Activated CD4-positive, alpha-beta T cell treated with anti-CD3 and anti-CD28 coated beads, Interleukin-2, amount 50 U/mL, for 1 hour (primary cell): Measurements from ENCODE around the gene SDHC.

Experiments
- DNase-seq: peaks from one replicate; pipeline ENCODE4 v3.0.0-alpha.2; 2020

Gene SDHC, protein sequence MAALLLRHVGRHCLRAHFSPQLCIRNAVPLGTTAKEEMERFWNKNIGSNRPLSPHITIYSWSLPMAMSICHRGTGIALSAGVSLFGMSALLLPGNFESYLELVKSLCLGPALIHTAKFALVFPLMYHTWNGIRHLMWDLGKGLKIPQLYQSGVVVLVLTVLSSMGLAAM

DNA sequence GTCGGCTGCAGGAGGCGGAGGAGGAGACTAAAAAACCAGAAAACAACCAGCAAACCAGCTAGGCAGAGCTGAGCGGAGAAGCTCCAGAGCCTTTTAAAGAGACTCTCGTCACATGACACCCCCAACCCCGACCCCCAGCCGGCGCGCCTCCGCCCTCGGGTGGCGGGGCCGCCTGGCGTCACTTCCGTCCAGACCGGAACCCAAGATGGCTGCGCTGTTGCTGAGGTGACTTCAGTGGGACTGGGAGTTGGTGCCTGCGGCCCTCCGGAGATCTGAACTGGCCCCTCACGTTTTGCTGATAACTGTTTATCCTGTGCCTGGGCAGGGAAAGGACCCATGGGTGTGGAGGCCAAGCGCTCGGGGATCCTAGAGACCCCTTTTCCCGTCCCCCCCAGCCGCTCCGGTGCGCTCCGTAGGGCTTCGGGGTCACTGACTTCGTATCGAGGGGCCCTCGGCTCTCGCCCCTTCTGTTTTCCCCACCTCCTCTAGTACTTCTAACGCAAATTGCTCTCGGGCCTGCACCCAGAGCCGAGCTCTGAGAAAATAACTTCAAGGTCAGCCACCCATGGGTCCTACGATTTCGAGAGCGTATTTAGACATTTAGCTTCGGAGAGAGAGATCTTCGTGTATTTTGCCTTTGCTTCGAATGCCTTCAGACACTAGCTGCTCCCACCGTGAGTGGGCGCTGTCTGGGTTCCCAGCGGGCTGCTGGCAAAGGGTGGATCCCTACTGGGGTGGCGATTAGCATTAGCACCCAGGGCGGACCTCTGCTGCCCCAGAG lies at the start of gene SDHC:
TSS of gene SDHC (plus strand) at position 181 of the 781 bp plus-strand sequence. CDS start at position 206, 25 bp downstream.
- DNase-seq, result peak; percentile 90

DNA sequence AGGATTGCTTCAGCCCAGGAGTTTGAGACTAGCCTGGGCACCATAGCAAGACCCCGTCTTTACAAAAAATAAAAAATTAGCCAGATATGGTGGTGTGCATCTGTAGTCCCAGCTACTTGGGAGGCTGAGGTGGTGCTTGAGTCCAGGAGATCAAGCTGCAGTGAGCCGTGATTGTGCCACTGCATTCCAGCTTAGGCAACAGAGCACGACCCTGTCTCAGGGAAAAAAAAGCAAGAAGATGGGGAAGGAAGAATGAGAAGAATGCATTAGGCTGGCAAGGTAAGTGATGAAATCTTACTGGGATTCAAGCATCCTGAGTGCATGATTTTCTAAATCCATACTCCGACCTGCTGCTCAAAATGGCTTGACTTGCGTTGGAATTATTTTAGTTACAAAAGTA lies 48.9 kb upstream of the SDHC start:
- DNase-seq, result no peak

DNA sequence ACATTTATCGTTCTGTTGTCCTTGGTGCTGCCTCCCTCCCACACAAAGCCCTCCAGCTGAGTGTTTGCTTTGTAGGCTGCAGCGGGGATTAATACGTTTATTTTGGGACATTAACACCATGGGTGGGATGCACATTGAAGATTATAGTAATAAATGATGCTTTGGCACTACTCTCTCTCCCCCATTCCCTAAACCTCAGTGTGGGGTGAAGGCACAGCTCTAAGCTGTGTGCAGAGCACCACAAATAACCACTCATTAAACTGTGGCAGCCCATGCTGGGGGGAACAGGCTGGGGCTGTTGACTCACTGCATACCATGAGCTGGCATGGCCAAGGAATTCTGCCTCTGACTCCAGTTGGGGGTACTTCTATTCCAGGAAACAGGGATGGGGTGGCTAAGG lies 48.0 kb upstream of the SDHC start:
- no peak for DNase-seq

DNA sequence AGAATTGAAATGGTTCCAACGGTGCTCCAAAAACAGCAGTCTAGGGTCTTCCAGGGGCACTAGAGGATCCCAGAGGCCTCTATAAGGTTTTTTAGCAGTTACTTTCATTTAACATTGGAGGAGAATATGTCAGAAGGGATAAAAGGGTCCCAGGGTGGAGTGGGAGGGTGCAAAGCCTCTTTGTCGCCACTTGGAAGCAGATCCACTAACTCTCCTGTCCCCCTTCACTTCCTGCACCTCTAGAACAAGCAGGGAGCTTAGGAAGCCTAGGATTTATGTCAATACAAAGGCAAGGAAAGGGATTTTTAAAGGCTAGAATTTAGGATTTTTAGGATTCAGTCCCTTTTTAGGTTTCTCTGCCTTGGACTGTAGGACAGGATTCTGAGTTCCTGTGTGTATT lies 47.3 kb upstream of the SDHC start:
- no peak for DNase-seq

DNA sequence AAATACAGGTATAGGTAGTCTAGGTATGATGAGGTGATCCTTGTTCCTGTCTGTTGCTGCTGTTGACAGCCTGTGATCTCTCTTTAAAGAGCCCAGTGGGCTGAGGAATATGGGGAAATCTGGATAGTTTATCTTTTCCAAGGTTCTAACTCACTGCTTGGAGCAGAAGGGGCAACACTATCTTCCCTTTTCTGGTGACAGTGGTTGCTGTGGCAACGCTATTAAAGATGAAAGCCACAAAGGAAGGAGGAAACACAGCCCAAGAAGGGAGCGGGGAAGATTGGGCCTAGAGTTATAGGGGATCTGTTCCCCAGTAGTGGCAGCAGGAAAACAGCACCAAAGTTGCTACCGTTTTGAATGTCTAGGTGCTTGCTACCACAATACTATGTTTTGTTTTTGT lies 46.9 kb upstream of the SDHC start:
- no peak for DNase-seq

DNA sequence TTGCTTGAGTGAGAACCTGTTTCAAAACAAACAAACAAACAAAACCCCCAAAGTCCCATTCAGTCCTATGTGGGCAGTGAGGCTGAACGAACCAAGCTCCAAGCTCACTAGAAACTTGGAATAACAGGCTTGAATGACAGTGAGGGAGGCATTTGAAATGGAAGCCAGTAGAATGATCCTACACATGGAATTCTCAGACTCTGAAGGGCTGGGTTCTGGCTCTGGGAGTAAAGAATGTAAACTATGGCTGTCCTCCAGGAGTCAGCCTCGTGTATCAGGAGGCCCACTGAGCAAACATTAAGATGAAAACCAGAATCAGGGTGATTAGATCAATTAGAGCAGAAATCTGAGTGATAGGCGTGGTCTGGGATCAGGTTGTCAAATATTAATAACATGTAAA lies 40.8 kb upstream of the SDHC start:
- no peak for DNase-seq

DNA sequence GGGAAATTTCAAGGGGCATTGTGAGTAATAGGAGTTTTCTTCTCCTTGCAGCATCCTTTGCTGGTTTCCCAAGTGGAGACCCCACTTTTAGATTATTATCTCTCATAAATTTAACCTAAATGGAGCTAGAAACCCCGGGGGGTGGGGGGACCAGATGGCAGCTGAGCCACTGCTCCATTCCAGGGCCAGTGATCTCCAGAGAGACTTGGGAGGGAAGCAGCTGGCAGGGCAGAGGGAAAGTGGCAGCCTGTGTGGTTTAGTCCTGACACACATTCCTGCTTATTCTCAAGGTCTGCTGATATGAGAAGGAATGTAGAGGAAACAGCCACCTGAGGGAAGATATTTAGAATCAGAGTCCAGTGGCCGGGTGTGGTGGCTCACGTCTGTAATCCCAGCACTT lies 39.3 kb upstream of the SDHC start:
- DNase-seq, result no peak

DNA sequence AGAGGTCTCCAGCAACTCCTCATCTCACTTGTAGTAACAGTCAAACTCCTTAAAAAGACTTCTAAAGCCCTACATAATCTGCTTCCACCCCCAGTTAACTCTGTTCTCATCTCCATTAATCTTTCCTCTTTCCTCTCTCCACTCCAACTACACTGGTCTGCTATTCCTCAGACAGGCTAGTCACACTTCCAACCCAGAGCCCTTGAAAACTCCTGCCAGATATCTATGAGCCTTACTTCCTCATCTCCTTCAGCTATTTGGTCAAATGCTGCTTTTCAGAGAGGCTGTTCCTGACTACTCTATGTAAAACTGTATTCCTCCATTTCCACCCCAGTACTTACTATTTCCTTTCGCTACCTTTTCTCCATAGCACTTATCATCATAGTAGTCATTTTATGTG lies 31.2 kb upstream of the SDHC start:
- DNase-seq, result no peak

DNA sequence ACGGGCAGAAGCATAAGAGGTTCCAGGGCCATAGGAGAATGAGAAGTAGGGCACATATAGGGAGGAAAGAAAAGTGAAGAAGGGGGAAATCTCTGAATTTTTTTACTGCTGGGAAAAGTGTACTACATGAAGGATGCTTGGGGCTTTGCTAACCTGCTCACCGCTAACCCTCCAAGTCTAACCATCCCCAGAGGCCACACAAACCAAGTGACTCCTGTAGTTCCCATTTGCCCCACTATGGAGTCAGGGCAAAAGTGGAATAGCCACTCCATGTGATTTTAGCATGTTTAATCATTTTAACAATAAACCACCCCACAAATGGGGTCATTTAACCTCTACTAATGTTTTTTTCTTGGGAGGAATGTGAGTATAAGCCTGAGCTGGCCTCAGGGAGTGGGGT lies 29.1 kb upstream of the SDHC start:
- no peak for DNase-seq

DNA sequence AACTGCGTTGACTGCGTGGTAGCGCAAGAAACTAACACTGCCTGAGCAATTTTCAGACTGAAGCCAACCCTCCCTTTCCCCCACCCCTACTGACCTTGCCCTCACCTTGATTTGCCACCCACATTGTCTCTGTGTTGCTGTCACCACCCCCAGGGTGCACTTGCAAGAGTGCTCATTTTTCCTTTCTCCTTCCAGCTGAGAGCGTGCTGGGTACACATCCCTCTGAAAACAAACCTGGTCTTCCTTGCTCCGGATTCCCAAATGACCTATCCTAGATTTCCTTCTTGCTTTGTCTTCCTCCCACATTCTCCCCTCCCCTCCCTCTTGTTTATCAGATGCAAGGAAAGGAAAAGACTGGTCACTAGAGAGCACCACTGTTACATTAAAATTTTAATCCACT lies 28.7 kb upstream of the SDHC start:
- DNase-seq, result no peak

DNA sequence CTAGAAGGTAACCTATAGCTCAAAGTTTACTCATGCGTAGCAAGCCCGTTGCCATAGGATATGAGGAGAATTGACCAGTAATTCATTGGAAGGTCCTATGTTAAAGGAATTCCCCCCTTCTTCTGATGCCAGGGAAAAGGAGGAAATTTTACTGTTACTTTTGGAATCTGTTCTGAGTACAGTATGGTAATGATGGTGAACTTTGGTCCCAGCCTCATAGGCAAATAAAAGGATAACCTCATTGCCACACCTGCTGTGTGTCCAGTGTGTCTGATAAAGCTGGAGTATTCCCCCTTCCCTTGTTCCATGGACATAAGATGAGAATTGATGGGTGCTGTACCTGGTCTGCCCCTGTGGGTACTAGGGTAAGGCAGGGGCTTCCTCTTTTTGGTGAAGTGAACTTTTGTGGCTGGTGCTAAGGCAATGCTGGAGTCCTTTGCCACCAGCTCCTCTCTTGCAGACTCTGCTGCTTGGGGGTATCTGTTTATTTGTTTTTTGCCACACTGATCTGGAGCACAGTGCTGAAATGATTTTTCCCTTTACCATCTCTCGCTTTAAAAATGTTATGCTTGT lies 26.6 kb upstream of the SDHC start:
- DNase-seq, result no peak

DNA sequence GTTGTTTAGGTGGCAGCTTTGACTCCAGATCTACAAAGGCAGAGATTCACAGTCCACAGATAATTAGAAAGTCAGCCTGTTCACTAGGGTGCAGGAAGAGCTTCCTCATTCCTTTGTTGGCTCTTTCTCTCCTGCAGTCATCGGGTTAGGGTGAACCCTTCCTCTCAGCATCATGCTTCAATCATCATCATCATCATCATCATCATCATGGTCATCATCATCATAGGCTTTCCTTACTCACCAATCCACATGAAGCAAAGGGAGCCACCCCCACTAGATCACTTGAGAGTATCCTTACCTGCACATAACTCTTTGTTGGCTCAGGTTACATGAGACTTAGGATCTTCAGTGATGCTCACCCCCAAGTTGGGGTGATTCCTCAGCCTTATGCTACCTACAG lies 23.4 kb upstream of the SDHC start:
- no peak for DNase-seq

DNA sequence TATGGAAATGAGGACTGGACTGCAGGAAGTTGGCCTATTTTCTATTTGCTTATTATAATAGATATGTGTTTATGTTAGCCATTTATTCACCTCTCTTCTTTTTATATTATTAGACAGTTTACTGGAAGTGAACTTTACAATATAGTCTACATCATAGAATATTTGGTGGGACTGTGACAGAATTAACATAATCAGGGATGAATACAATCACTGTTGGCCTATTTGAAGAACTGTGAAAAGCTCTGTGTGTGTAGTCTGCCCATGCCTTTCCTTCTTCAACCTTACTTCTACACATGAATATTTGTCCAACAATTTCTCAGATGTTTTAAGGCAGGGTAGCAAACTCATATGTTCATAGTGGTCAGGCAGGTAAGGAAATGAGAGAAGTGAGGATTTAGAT lies 16.8 kb upstream of the SDHC start:
- no peak for DNase-seq

DNA sequence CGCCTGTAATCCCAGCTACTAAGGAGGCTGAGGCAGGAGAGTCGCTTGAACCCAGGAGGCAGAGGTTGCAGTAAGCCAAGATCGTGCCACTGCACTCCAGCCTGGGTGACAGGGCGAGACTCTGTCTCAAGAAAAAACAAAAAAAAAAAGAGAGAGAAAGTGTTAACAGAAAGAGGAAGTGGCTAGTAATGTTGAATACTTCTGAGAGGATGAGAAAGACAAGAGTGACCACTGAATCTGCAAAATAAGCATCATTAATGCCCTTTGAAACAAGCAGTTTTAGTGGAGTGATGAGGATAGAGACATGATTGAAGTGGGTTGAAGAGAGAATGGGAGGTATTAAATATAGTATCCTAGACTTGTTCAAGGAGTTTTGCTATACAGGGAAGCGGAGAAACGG lies 16.1 kb upstream of the SDHC start:
- DNase-seq, result no peak

DNA sequence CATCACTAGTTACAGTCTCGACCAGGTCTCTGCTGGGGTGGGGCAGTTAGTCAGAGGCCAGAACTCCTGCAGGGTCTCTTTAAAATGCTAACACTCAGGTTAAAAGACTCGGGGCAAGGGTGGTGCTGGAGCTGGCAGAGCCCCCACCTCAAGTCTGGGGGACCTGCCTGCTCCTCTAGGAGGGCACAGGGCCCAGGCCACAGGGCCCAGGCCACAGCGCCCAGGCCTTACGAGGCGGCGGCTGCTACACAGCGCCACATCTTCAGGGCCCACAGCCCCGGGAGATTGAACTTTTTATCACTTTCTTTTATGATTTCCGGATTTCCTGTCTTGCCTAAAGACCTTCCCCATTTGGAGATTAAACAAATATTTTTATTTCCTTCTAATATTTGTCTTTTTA lies 14.8 kb upstream of the SDHC start:
- DNase-seq, result no peak

DNA sequence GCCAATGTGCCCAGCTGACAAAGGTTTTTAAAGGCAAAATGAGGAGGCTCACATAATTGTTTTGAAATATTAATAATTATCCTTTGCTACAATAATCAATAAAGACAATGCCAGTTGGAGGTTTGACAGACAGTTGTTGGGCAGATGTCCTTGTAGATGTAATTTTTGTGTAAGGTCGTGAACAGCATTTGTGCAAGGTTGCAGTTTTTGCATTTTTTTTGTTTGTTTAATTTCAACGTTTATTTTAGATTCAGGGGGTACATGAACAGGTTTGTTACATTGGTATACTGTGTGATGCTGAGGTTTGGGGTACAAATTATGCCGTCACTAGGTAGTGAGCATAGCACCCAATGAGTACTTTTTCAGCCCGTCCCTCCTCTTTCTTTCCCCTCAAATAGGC lies 13.7 kb upstream of the SDHC start:
- DNase-seq, result no peak

DNA sequence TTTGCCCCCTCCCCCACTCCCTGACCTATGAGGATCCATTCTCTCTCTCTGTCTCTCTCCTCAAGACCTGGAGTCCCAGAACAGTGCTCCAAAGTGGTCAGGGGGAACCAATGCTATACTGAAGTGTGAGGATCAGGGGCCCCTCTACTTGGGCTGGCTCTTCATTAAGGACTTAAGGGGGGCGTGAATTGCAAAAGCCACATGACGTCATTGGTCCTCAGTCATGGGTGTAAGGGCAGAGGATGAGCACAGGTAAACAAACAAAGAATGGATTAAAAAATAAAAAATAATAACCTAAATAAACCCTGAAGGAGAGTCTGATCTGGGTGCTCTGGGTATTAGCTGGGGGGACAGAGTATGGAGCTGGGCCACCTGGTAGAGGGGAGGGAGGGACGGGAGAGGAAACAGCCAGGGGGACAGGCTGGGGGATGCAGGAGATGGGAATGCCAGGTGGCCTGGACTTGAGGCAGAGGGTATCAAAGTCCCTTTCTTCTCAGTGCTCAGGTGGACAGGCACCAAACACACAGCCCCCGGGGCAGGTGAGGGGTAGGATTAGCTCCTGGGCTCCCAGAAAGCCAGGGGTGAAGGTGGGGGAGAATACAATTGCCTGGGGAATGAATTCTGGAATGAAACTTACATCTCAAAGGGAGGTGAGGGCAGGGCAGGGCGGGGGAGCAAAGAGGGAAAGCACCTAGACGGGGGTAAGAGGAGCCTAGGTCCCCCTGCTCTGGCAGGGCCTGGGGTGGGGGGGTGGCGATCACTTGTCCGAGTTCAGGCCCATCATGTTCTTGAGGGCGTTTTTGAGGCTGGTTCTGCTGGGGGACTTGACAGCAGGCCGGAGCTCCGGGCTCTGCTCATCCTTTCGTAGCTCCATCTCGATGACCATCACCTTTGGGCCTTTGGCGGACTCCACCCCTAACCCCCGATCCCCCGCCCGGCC lies 9.0 kb upstream of the SDHC start:
- DNase-seq, result no peak

DNA sequence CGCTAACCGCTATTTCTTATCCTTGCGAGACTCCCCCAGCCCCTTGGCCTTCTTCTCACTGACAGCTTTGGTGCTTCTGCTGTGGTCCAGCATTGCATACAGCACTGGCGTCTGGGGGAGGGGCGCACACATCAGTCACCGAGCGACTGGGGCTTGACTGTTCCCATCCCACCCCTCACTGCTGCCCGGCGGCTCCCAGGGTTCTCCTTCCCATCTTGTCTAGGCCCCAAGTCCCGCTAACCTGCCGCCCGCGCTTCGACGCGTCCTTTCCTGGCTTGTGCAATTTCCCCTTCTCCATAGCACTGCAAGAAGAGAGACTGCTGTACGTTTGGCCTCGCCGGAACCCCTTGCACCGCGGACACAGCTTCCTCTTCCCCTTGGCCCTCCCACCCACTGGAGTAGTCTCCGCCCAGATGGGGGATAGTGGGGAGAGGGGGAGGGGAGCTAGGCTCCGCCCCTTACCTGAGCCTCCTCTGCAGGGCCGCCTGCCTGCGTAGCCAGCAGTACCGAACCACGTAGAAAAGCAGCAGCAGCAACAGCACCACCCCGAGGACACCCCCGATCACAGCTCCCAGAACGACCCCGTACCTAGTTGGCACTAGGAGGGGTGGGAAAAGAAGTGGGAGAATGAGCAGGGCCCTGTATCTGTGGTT lies 8.2 kb upstream of the SDHC start:
- DNase-seq, result peak; percentile 83

DNA sequence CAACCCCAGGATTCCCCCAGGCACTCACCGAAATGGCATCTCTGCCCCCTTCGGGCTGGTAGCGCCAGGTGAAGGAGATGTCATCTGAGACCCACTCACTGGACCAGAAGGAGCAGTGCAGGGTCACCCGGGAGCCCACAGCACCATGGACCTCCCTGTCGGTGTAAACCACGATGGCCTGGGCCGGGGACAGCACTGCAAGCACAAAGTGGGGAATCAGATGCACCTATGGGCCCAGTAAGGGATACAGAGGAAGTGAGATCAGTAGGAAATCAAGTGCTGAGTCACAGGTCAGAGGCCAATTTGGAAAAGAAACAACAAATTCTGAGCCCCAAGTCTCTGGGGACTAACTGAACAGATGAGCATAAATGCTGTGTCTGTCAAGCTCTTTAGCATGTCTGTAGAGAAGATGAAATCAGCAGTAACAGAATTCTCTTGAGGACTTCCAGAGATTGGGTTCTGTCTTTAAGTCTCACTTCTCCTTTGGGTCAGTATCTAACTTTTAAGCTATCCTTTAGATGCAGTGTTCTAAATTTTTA lies 6.9 kb upstream of the SDHC start:
- DNase-seq, result no peak

DNA sequence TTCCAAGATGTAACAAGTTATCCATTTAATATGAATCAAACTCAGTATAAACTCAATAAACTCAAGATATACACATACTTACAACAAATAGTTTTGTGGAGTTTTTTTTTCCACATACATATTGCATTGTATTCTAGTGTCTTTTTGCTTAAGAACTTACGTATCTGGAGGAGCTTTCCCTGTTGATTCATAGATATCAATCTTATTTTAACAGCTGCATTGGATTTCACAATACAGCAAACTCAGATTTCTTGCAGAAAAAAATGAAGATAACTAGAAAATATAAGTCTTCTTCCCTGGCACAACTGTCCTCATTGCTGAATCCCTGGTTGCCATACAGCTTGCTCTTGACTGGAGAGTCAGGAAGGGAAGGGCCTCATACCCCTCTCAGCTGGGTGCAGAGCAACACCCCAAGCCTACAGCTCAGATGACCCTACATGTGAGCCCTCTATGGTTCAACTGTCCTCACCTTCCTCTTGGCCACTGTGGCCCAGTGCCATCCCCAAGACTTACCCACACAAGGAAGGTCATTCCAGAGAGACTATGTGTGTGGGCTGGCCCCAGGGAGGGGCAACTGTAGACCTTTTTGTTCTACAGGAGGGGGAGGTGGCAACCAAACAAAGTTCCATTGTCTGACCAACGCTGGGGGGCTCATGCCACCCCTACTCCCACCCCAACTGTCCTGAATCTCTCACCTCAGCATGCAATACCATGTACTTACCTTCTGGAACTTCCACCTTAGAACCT lies 6.1 kb upstream of the SDHC start:
- DNase-seq, result no peak

DNA sequence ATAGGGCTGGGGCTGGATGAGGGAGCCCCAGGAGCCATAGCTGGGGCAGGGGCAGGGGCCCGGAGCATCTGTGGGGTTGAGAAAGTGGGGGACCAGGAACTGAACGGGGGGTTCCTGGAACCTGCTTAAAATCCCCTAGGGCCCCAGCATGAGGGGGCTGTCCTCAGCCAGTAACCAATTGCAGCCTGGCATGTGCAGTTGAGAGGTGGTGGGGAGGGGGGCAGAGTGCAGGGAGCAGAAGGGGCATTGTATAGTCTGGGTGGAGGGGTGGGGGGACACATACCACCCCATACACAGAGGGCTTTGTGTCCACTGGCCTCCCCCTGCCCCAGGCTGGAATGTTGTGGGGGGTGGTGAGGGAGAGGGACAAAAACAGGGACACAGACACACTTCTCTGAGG lies 4.3 kb upstream of the SDHC start, which contains the start of gene MPZ:
TSS of gene MPZ (minus strand) at position 101 of the 400 bp plus-strand sequence. CDS start at position 38, 63 bp downstream.
- DNase-seq, result no peak
